Stimulated activated naive CD8-positive, alpha-beta T cell treated with anti-CD3 and anti-CD28 coated beads, Interleukin-15, amount 100 ng/mL, for 72 hours (primary cell): ENCODE data around the gene DZIP3.
"Not testable (repeated sequence)": the region's sequence is repeated elsewhere in the genome, so short reads cannot be mapped to it uniquely, and the experiment has no call there.

Source experiments
- ATAC-seq: fragments of 150-1000 bp; cut with Tn5 transposase; 2 replicates; pipeline ENCODE4 v1.10.0; 2021; ENCODE audit warnings: mild to moderate bottlenecking, moderate library complexity
- DNase-seq, 2 donors: peaks; one replicate each; pipeline ENCODE4 v3.0.0; 2021 to 2022
- H3K27ac Mint-ChIP-seq, 2 donors: one replicate each; pipeline ENCODE4 v1.8.0; 2022; ENCODE audit warnings: mild to moderate bottlenecking in 2 of 2, mixed read lengths in 2 of 2, moderate library complexity in 2 of 2
- H3K27me3 Mint-ChIP-seq: one replicate; pipeline ENCODE4 v1.8.0; 2022; ENCODE audit warnings: mixed read lengths
- H3K4me1 Mint-ChIP-seq: one replicate; pipeline ENCODE4 v1.8.0; 2022; ENCODE audit warnings: mild to moderate bottlenecking, mixed read lengths
- H3K4me3 Mint-ChIP-seq, 2 donors: one replicate each; pipeline ENCODE4 v1.8.0; 2022; ENCODE audit warnings: mild to moderate bottlenecking in 2 of 2, mixed read lengths in 2 of 2, moderate library complexity in 1 of 2
- H3K9me3 Mint-ChIP-seq, 2 donors: one replicate each; pipeline ENCODE4 v1.8.0; 2022; ENCODE audit warnings: mixed read lengths in 2 of 2

DZIP3 gene

DNA sequence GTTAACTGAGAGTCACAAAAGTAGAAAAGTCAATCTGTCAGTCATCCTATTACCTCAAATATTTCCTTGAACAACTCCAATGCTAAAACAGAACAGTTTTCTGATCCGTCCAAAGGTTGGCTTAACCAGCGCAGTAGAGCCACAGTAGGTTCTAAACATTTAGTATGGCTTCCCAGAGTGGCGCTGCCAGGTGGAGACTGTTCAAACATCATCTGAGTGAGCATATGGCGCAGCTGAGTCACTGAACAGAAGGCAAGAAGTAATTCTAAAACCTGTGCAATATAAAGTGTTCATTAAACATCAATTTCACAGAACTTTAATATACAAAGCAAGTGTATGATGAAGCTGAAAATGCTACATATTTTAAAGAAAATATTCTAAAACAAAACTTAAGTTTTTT lies 20.2 kb upstream of the DZIP3 start:
- Mint-ChIP-seq H3K4me1 (no peaks in the 10 kb centered on the region), H3K4me3 (no peak overlapping the region), H3K27ac (no peak overlapping the region), H3K27me3 (no peaks in the 10 kb centered on the region), H3K9me3 (peaks cover 0 to 5% of the 10 kb centered on the region in 2 donors)
- ATAC-seq (no peak), DNase-seq (no peak)

DNA sequence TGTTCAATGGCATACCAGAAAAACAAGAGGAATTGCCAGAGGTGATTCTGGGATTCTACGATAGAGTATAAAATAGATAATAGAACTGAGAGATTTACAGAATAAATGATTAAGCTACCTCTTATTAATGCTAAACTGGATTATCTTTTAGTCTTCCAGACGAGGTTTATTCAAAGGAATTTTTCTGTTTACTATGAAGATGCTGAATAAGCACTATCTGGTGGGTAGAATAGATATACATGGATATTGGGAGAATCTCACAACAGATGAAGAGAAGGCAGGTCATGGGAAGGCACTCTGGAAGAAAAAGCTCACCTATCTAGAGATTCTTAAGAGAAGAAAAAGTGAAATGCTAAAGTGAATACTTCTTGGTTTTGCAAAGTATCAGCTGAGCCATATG lies 11.5 kb upstream of the DZIP3 start:
- Mint-ChIP-seq H3K4me3 (no peak overlapping the region), H3K27me3 (no peaks in the 10 kb centered on the region), H3K27ac (no peak overlapping the region), H3K4me1 (no peaks in the 10 kb centered on the region), H3K9me3 (peaks cover 0 to 5% of the 10 kb centered on the region in 2 donors)
- DNase-seq (no peak), ATAC-seq (no peak)

DNA sequence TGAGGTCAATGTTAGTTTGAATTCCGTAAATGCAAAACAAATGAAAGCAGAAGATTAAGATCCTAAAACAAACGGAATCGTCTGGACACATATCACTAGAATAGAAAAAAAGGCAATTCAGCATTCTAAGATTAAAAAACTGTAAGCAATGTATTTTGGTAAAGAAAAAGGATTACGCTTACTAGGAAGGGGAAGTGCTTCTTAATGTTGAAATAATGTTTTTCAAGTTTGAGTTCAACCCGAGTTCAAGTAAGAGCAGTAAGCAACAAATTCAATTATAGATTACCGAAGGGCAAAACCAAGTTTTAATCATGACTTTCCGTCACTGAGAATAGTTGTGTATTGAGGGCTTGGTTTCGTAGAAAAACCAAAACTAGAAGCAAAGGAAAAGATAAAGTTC lies 921 bp upstream of the DZIP3 start:
- peaks cover 53% of the 10 kb centered on the region for H3K4me1 Mint-ChIP-seq
- no peak for DNase-seq
- no peaks in the 10 kb centered on the region for H3K27me3 Mint-ChIP-seq
- ATAC-seq, result no peak
- H3K9me3 Mint-ChIP-seq, result no peaks in the 10 kb centered on the region
- peak overlapping the region; percentile 100 for H3K27ac Mint-ChIP-seq
- H3K4me3 Mint-ChIP-seq, result peak overlapping the region; percentile 96 to 100

DNA sequence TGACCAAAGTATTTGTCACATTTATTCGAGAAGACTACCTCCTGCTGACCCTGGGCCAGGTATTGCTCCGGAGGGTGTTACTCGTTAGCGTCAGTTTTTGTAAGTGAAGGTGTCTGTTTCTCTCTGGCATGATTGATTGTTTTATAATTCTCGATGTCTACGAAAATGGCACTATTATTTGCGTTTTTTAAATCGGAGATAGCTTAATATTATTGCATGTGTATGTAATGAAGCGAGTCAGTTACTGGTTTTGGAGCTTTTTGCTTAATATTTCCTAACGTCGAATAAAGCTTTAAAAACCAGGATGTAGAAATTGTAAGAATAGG lies 439 bp downstream of the DZIP3 start:
- Mint-ChIP-seq H3K9me3 (no peaks in the 10 kb centered on the region), H3K4me1 (peaks cover 57% of the 10 kb centered on the region), H3K27ac (peak overlapping the region; percentile 100), H3K4me3 (peak overlapping the region; percentile 96 to 100), H3K27me3 (no peaks in the 10 kb centered on the region)
- no peak for ATAC-seq
- DNase-seq, result no peak

DNA sequence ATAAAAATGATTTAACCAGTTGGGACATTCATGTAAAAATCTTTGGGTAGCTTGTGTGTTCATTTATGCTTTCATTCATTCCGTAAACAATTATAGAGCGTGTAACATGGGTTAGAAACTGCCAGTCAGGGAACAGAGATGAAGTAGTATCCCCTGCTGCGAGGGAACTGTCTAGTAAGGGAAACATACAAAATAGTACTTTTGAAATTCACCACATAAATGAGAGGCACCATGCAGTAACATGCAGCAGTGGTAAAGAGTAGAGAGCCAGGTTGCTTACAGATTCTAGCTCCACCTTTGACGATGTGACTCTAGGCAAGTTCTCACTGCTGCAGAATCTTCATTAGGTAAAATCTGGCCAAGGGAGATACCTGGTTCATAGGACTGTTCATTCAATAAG lies 938 bp downstream of the DZIP3 start:
- H3K9me3 Mint-ChIP-seq, result no peaks in the 10 kb centered on the region
- ATAC-seq, result no peak
- DNase-seq, result no peak
- H3K27me3 Mint-ChIP-seq, result no peaks in the 10 kb centered on the region
- H3K4me1 Mint-ChIP-seq, result peaks cover 52% of the 10 kb centered on the region
- H3K4me3 Mint-ChIP-seq, result peak overlapping the region; percentile 96 to 100
- H3K27ac Mint-ChIP-seq, result peak overlapping the region; percentile 100

DNA sequence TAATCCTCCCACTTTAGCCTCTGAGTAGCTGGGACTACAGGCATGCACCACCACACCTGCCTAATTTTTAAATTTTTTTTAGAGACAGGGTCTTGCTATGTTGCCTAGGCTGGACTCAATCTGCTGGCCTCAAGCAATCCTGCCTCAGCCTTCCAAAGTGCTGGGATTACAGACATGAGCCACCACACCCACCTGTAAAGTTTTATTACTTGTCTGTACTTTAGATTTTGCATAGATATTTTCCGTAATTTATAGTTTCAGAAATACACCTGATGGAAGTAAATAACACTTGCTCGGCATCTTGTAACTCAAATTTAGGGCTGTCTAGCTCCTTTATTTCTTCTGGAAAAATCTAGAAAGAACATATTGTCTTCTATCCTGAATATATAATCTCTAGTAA lies 5.8 kb downstream of the DZIP3 start:
- Mint-ChIP-seq H3K9me3 (no peaks in the 10 kb centered on the region), H3K4me3 (no peak overlapping the region), H3K4me1 (peaks cover 37% of the 10 kb centered on the region), H3K27ac (no peak overlapping the region), H3K27me3 (no peaks in the 10 kb centered on the region)
- DNase-seq, result no peak
- ATAC-seq, result no peak

DNA sequence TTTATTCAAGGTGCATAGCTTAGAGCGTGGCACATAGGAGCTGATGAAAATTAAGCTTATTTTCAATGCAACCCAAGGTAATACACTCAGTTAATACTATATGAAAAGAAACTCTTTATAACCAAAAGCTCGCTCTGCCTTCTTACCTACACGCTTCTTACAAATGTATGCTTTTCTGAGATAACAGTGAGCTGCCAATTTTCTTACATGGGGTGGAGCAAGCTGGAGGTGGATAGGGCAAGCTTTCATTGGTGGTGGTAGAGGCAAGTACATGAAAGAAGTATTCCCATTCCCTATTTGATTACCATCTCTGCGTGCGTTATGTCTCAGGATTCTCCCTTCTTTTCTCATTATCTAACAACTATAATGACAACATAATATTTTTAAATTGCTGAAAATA lies 8.9 kb downstream of the DZIP3 start:
- no peak overlapping the region for H3K4me3 Mint-ChIP-seq
- DNase-seq (no peak), ATAC-seq (no peak)
- H3K27ac Mint-ChIP-seq, result no peak overlapping the region
- no peaks in the 10 kb centered on the region for H3K27me3 Mint-ChIP-seq
- H3K9me3 Mint-ChIP-seq, result peaks cover 0 to 5% of the 10 kb centered on the region in 2 donors
- peaks cover 41% of the 10 kb centered on the region for H3K4me1 Mint-ChIP-seq

DNA sequence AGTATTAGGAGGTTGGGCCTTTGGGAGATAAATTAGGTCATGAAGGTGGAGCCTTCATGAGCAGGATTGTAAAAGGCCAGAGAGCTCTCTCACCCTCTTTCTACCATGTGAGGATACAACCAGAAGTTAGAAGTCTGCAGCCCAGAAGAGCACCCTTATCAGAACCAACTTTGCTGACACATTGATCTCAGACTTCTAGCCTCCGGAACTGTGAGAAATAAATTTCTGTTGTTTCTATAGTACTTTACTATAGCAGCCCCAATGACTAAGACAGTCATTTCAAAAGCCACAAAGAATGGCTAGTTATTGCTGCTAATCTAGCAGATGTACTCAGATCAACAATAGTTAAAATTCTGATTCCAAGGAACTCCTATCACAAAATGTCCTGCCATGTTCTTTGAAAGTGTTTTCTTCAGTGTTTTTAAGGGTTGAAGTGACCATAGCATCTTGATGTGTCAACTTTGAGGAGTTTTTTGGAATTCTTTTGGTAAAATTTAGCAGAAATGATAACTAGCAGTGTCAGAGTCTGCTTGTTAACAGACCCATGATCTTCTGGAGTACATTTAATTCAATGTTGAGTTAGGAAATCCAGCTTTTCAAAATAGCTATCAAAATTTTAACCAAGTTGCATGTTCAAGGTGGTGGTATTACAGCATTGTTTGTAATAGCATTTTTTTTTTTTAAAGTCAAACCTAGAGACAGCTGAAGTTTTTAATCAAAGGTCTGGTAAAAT lies 10.3 kb downstream of the DZIP3 start:
- Mint-ChIP-seq H3K4me3 (no peak overlapping the region), H3K9me3 (peaks cover 0 to 5% of the 10 kb centered on the region in 2 donors), H3K27me3 (no peaks in the 10 kb centered on the region), H3K4me1 (peaks cover 50% of the 10 kb centered on the region), H3K27ac (no peak overlapping the region)
- no peak for DNase-seq
- ATAC-seq, result peak; percentile 69

DNA sequence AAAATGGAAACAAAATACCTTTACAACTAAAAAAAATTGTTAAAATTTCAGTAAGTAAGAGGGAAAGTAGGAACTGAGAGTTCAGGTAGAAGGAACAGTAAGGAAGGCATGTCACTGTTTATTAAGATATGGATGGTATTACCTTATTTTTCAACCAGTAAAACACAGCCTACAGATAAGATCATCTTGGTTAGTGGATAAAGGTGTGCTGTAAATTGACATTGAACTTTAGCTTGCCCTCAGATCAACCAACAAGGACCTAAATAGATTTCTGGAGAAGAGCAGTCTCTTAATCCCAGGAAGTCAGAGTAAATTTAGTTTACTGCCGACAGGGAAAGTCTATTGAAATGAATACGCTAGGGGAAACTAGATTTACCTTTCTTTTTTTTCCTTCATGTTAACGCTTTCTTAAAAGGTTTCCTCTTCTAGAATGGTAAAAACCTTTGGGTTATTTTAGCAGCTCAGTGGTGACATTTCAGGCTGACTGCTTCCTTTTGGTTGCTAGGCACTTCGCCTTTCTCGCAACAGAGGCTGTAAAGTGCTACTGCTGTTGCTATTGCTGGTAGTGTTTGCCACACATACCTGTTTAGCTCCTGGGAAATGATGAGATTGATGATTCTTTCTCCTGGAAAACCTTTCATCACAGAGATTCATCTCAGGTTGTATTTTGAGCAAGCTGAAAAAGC lies 12.9 kb downstream of the DZIP3 start:
- peaks cover 0 to 5% of the 10 kb centered on the region in 2 donors for H3K9me3 Mint-ChIP-seq
- ATAC-seq (peak; percentile 77), DNase-seq (no peak)
- no peaks in the 10 kb centered on the region for H3K27me3 Mint-ChIP-seq
- peaks cover 57% of the 10 kb centered on the region for H3K4me1 Mint-ChIP-seq
- peak overlapping the region in 1 of 2 donors; percentile 87 for H3K27ac Mint-ChIP-seq
- H3K4me3 Mint-ChIP-seq, result peak overlapping the region; percentile 47 to 63

DNA sequence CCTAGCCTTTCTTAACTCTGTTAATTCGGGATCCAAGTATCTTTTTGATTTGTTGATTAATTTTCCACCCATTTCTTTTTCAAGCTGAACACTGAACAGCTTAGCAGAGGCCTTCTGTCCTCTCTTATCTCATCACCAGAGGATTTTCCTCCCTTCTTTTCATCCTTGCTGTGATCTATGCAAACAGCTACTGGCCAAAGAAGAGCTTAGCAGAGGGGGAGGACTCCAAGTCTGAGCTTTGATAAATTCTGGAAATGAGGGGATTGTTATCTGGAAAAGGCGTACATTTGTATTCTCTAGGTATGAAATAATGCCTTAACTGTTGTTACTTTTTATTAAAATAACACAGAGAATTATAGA lies 13.4 kb downstream of the DZIP3 start:
- no peaks in the 10 kb centered on the region for H3K27me3 Mint-ChIP-seq
- DNase-seq (no peak), ATAC-seq (no peak)
- peaks cover 57% of the 10 kb centered on the region for H3K4me1 Mint-ChIP-seq
- peak overlapping the region in 1 of 2 donors; percentile 87 for H3K27ac Mint-ChIP-seq
- H3K9me3 Mint-ChIP-seq, result peaks cover 0 to 5% of the 10 kb centered on the region in 2 donors
- peak overlapping the region; percentile 47 to 63 for H3K4me3 Mint-ChIP-seq

DNA sequence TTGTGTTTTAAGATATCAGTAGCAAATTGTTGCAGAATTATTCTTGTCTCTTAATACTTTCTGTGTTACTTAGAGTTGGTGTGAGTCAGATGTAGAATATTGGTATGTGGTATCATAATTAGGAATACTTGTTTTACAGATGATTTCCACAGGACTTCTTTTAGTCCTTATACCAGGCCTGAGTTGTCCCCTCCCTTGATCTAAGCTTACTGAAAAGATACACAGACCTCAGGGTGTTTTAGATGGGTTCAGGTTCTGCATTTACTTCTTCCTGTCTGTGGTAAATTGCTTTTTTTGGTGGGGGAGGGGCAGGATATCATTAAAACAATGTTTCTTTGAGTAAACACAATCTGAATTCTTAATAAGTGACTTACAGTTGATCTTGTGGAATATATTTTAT lies 14.2 kb downstream of the DZIP3 start:
- DNase-seq, result no peak
- H3K4me1 Mint-ChIP-seq, result peaks cover 57% of the 10 kb centered on the region

DNA sequence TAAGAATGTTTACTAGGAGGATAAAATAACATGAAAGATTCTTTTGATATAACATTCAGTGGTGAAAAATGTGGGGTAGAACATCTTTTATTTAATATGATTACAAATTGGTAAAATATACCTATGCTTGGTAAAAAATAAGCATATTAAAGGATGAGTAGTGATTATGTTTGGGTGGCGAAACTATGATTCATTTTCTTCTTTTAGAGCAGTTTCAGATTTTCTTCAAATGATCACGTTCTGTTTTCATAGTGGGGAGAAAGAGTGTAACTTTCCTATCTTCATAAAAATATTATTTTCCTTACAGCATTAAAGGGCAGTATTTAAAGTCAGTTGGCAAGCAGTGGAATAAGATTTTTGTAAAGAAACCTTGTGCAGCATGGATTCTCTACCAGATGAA lies 15.5 kb downstream of the DZIP3 start:
- no peak overlapping the region for H3K27ac Mint-ChIP-seq
- H3K27me3 Mint-ChIP-seq, result no peaks in the 10 kb centered on the region
- ATAC-seq (no peak), DNase-seq (no peak)
- peaks cover 0 to 5% of the 10 kb centered on the region in 2 donors for H3K9me3 Mint-ChIP-seq
- H3K4me3 Mint-ChIP-seq, result no peak overlapping the region
- H3K4me1 Mint-ChIP-seq, result peaks cover 57% of the 10 kb centered on the region

More for the DNA sequence above, 14.2 kb downstream of the DZIP3 start:
- no peaks in the 10 kb centered on the region for H3K27me3 Mint-ChIP-seq
- peak overlapping the region; percentile 47 to 63 for H3K4me3 Mint-ChIP-seq
- H3K27ac Mint-ChIP-seq, result peak overlapping the region; percentile 48 to 77
- H3K9me3 Mint-ChIP-seq, result peaks cover 0 to 5% of the 10 kb centered on the region in 2 donors
- peak; percentile 74 for ATAC-seq

DNA sequence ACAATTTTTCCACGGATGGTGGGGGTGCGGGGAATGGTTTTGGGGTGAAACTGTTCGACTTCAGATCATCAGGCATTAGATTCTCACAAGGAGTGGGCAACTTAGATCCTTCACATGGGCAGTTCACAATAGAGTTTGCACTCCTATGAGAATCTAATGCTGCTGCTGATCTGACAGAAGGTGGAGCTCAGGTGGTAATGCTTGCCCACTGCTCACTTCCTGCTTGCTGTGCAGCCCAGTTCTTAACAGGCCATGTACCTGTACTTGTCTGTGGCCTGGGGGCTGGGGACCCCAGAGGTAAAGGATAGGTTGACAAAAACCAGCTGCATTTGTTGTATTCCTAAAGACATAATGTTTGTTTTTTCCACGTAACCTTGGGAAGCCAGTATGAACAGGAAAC lies 16.0 kb downstream of the DZIP3 start:
- peaks cover 0 to 5% of the 10 kb centered on the region in 2 donors for H3K9me3 Mint-ChIP-seq
- peaks cover 57% of the 10 kb centered on the region for H3K4me1 Mint-ChIP-seq
- H3K27me3 Mint-ChIP-seq, result no peaks in the 10 kb centered on the region
- DNase-seq, result no peak
- no peak overlapping the region for H3K27ac Mint-ChIP-seq
- ATAC-seq, result no peak
- no peak overlapping the region for H3K4me3 Mint-ChIP-seq

DNA sequence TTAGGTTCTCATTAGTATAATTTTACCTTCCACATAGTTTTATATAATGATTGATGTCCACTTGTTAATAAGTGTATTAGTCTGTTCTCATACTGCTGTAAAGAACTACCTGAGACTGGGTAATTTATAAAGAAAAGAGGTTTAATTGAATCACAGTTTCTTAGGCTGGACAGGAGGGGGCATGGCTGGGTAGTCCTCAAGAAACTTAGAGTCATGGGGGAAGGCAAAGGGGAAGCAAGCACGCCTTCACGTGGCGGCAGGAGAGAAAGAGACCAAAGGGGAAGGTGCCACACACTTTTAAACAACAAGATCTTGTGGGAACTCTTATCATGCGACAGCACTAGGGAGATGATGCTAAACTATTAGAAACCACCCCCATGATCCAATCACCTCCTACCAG lies 19.2 kb downstream of the DZIP3 start:
- H3K27ac Mint-ChIP-seq, result no peak overlapping the region
- no peak overlapping the region for H3K4me3 Mint-ChIP-seq
- DNase-seq (no peak), ATAC-seq (no peak)
- no peaks in the 10 kb centered on the region for H3K27me3 Mint-ChIP-seq
- peaks cover 28% of the 10 kb centered on the region for H3K4me1 Mint-ChIP-seq
- H3K9me3 Mint-ChIP-seq, result no peaks in the 10 kb centered on the region

DNA sequence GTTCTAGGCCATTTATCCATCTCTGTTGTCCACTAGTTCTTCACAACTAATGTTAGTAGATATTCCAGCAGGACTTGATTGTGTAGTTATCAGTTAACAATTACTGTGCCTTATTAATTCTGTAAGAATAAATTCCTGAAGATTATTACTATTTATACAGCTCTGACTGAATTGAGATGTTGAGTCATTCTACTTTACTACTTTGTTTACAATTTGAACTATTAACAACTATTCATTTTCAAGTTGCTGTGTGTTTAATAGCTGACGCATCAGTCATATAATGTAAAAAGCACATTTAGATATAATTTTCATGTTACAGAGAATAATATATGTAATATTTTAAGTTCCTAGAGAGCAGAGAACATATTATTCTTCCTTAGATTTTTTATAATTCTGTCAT lies 21.1 kb downstream of the DZIP3 start:
- Mint-ChIP-seq H3K4me3 (no peak overlapping the region), H3K27me3 (no peaks in the 10 kb centered on the region), H3K9me3 (no peaks in the 10 kb centered on the region), H3K27ac (no peak overlapping the region), H3K4me1 (peaks cover 9% of the 10 kb centered on the region)
- ATAC-seq, result no peak
- DNase-seq, result no peak

DNA sequence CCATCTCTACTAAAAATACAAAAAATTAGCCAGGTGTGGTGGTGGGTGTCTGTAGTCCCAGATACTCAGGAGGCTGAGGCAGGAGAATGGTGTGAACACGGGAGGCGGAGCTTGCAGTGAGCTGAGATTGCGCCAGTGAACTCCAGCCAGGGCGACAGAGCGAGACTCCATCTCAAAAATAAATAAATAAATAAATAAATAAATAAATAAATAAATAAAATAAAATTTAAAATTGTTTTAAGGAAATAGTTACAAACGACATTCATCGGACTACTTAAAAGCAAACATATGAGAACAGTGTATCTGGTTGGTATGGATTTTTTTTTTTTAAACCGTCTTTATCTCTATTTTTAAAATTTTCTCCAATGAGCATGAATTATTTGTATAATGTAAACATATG lies 26.6 kb downstream of the DZIP3 start:
- not testable (repeated sequence) for H3K9me3 Mint-ChIP-seq, H3K27ac Mint-ChIP-seq, ATAC-seq

DNA sequence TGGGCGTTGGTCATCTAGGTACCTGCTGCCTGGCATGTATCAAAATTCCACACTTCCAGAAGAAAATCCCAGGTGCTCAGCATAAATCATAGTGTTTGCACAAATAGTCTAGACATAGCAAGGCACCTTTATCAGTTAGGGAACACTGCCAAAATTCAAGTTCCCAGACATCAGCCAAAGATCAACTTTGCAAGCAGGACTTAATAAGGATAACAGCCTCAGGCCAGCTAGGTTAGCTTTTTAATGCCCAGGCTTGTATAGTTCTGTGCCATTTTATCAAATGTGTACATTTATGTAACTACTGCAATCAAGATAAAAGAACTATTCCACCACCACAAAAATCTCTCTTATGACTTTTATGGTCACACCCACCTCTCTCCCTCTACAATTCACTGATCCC lies 30.7 kb downstream of the DZIP3 start:
- H3K9me3 Mint-ChIP-seq, result no peaks in the 10 kb centered on the region
- no peaks in the 10 kb centered on the region for H3K4me1 Mint-ChIP-seq
- H3K4me3 Mint-ChIP-seq, result no peak overlapping the region
- no peaks in the 10 kb centered on the region for H3K27me3 Mint-ChIP-seq
- no peak for ATAC-seq
- H3K27ac Mint-ChIP-seq, result no peak overlapping the region
- DNase-seq, result no peak

More for the DNA sequence above, 26.6 kb downstream of the DZIP3 start:
- H3K27me3 Mint-ChIP-seq, H3K4me1 Mint-ChIP-seq, DNase-seq, H3K4me3 Mint-ChIP-seq: not testable (repeated sequence)
